Esophagus (tissue), 2 donors: ENCODE data around the gene PSMA7. TPM values are rescaled to one million over a fixed set of nuclear protein-coding genes. Genes with fewer than 3 reads are reported as not detected.

Experiments
- H3K27ac ChIP-seq, 2 donors: one replicate each; pipeline ENCODE4 v1.5.1; 2013; ENCODE audit warnings: low read depth in 2 of 2, mild to moderate bottlenecking in 2 of 2, inconsistent platforms in 1 of 2, low read length in 1 of 2, moderate library complexity in 1 of 2
- H3K27me3 ChIP-seq, 2 donors: one replicate each; pipeline ENCODE4 v1.6.1; 2013; ENCODE audit warnings: low read length in 2 of 2, control low read depth in 1 of 2, mild to moderate bottlenecking in 1 of 2; ENCODE audit not compliant: insufficient read depth in 2 of 2, control insufficient read depth in 1 of 2
- H3K36me3 ChIP-seq, 2 donors: one replicate each; pipeline ENCODE4 v1.6.1; 2013; ENCODE audit warnings: low read length in 1 of 2; ENCODE audit not compliant: control insufficient read depth in 2 of 2, insufficient read depth in 2 of 2
- H3K4me1 ChIP-seq, 2 donors: one replicate each; pipeline ENCODE4 v1.6.1; 2013; ENCODE audit warnings: low read length in 1 of 2; ENCODE audit not compliant: control insufficient read depth in 2 of 2, insufficient read depth in 2 of 2
- H3K4me3 ChIP-seq, 2 donors: one replicate each; pipeline ENCODE4 v1.5.1; 2013; ENCODE audit warnings: low read length in 2 of 2, mild to moderate bottlenecking in 2 of 2, low read depth in 1 of 2, moderate library complexity in 1 of 2
- H3K9me3 ChIP-seq, 2 donors: one replicate each; pipeline ENCODE4 v1.6.1; 2013; ENCODE audit warnings: mild to moderate bottlenecking in 2 of 2, low read depth in 1 of 2, low read length in 1 of 2, moderate library complexity in 1 of 2; ENCODE audit not compliant: control insufficient read depth in 2 of 2, insufficient read depth in 1 of 2
- WGBS, 2 donors: extraction: QIAGEN DNeasy Blood & Tissue Kit; methylation state at CpG; one replicate each; pipeline ENCODE4 v1.1.7; 2013; 5-methylcytosine and 5-hydroxymethylcytosine counted together
- polyA plus RNA-seq, 2 donors: library from polyadenylated mRNA; stranded (reverse); fragments of 200-250 nt; gene quantifications; one replicate each; pipeline ENCODE4 v1.2.3, GENCODE V29; 2013
- donor health status: healthy with polysubstance abuse.
- donor health status: Bipolar disorder and iron deficiency.

PSMA7 gene
- polyA plus RNA-seq, 2 donors: 96.8 to 294 TPM

GRCh38 chr20:62087632-62088031, 55.6 kb downstream of the PSMA7 start:
- H3K36me3 ChIP-seq: no peaks in the 10 kb centered on the region
- 91 to 92% methylated on average over 17 of the region's 17 CpGs for WGBS, 2 donors
- peaks cover 0 to 8% of the 10 kb centered on the region in 2 donors for H3K4me1 ChIP-seq
- no peaks in the 10 kb centered on the region for H3K27me3 ChIP-seq
- no peak overlapping the region for H3K4me3 ChIP-seq
- peaks cover 0 to 9% of the 10 kb centered on the region in 2 donors for H3K9me3 ChIP-seq
- H3K27ac ChIP-seq: no peak overlapping the region

GRCh38 chr20:62087227-62087626, 56.0 kb downstream of the PSMA7 start:
- Histone ChIP-seq H3K4me1 (peaks cover 0 to 8% of the 10 kb centered on the region in 2 donors), H3K36me3 (no peaks in the 10 kb centered on the region), H3K27ac (no peak overlapping the region), H3K4me3 (no peak overlapping the region), H3K27me3 (no peaks in the 10 kb centered on the region), H3K9me3 (peaks cover 0 to 9% of the 10 kb centered on the region in 2 donors)
- WGBS, 2 donors: 26 to 35% methylated on average over 10 to 11 of the region's 11 CpGs

Other genes starting within 250 kb of the PSMA7 start
- gene TAF4, start 77.5 kb downstream of the PSMA7 start, polyA plus RNA-seq: 1 to 10 TPM; 4.2 to 5.8 TPM
- gene LSM14B, start 20.9 kb downstream of the PSMA7 start, polyA plus RNA-seq: 10 to 100 TPM; 12.3 to 20.2 TPM
- 10 to 100 TPM in 1 of 2 donors, 1 to 10 TPM in 1; 5.5 to 14.7 TPM for gene SS18L1, start 375 bp upstream of the PSMA7 start, polyA plus RNA-seq
- 10 to 100 TPM; 19.4 to 25.4 TPM for gene MTG2, start 39.6 kb upstream of the PSMA7 start, polyA plus RNA-seq
- under 1 TPM in 1 of 2 donors, not detected in 1; 0.02 TPM for gene HRH3, start 76.9 kb upstream of the PSMA7 start, polyA plus RNA-seq
- gene OSBPL2, start 95.1 kb upstream of the PSMA7 start, polyA plus RNA-seq: 10 to 100 TPM; 31.2 to 32.3 TPM
- 100 to 1,000 TPM in 1 of 2 donors, 10 to 100 TPM in 1; 84.9 to 117 TPM for gene ADRM1, start 159.6 kb upstream of the PSMA7 start, polyA plus RNA-seq
- gene LAMA5, start 223.9 kb upstream of the PSMA7 start, polyA plus RNA-seq: 100 to 1,000 TPM in 1 of 2 donors, 10 to 100 TPM in 1; 79.9 to 329 TPM
- 1,000 to 10,000 TPM; 4,370 to 5,155 TPM for gene RPS21, start 243.7 kb upstream of the PSMA7 start, polyA plus RNA-seq